Superior temporal gyrus (tissue), 1 donor: Measurements from ENCODE around the gene REXO4.
"Not testable (repeated sequence)": the region's sequence is repeated elsewhere in the genome, so short reads cannot be mapped to it uniquely, and the experiment has no call there.

Experiments
- DNase-seq: peaks from one replicate; pipeline ENCODE4 v3.0.0-alpha.2; 2016; ENCODE audit errors: extremely low spot score

The REXO4 gene

GRCh38 chr9:133451865-133452264 is 34.1 kb upstream of the REXO4 start:
- not testable (repeated sequence) for DNase-seq

DNA sequence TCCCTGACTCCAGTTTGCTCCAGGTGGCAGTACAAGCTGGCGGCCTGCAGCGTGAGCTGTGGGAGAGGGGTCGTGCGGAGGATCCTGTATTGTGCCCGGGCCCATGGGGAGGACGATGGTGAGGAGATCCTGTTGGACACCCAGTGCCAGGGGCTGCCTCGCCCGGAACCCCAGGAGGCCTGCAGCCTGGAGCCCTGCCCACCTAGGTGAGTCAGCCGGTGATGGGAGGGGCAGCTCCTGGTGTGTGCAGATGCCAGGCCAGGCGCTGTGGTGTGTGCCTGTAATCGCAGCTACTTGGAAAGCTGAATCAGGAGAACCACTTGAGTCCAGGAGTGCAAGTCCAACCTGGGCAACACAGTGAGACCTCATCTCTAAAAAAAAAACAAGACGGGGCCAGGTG is 31.9 kb upstream of the REXO4 start:
- DNase-seq, result no peak

- DNase-seq, result no peak
Measured at GRCh38 chr9:133448487-133448972, 30.7 kb upstream of the REXO4 start.

GRCh38 chr9:133445293-133445969 is 27.6 kb upstream of the REXO4 start:
- DNase-seq, result no peak

DNA sequence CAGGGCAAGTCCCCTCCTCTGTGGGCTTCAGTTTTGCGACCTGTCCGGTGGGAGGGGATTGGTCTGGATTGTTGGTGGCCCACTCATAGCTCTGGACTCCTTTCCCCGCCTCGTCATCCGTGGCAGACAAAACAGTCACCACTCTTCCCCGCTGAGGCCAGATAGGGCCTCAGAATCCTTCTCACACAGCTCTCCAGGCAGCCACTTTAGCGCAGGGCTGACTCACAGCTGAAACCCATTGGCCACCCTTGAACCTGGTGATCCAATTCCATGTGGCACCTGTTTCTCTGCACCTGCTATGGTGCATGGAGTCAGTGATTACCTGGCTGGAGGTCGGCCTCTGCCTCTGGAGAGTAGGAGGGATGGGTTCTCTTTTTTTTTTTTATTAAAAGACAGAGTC is 26.2 kb upstream of the REXO4 start:
- DNase-seq, result no peak

DNA sequence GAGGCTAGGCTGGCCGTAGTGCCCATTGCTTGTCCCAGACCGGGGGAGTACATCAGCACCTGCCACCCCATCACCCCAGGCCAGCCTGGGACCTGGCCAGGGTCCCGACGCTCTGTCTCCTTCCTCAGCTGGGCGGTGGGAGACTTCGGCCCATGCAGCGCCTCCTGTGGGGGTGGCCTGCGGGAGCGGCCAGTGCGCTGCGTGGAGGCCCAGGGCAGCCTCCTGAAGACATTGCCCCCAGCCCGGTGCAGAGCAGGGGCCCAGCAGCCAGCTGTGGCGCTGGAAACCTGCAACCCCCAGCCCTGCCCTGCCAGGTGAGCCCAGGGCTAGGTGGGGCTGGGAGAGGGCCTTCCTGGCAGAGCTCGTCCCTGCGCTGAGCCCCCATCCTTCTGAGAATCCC is 25.4 kb upstream of the REXO4 start:
- DNase-seq, result no peak

GRCh38 chr9:133441571-133441970 is 23.8 kb upstream of the REXO4 start:
- no peak for DNase-seq

DNA sequence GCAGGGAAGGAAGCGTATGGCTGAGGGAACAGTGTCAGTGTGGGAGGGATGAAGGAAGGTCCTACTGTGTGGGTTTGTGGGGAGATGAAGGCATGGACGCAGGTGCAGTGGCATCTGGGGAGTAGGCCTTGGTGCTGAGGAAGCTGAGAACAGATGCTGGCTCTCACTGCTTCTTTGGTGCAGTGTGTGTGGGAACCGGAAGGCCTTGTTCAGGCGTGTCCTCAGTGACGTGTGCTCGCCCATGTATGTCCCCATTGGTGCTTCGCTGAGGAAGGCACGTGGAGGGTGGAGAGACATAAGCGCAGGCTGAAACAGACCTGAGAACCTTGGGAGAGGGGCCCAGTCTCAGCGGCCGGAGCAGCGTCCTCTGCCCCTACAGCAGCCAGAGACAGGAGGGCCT is 23.1 kb upstream of the REXO4 start:
- peak; percentile 22 for DNase-seq

DNA sequence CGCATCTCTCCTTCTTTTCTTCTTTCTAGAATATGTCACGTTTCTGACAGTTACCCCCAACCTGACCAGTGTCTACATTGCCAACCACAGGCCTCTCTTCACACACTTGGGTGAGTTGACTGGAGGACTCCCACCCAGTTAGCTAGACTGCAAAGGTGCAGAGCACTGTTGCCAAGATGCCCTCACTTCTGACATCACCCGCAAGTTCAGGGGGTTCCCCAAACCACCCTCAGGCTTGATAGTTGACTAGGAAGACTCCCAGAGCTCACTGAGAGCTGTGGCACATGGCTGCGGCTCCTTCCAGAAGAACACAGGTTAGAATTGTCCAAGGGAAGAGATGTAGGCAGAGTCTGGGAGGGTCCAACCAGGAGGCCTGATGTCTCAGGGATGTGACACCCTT is 21.5 kb upstream of the REXO4 start:
- DNase-seq, result no peak

DNA sequence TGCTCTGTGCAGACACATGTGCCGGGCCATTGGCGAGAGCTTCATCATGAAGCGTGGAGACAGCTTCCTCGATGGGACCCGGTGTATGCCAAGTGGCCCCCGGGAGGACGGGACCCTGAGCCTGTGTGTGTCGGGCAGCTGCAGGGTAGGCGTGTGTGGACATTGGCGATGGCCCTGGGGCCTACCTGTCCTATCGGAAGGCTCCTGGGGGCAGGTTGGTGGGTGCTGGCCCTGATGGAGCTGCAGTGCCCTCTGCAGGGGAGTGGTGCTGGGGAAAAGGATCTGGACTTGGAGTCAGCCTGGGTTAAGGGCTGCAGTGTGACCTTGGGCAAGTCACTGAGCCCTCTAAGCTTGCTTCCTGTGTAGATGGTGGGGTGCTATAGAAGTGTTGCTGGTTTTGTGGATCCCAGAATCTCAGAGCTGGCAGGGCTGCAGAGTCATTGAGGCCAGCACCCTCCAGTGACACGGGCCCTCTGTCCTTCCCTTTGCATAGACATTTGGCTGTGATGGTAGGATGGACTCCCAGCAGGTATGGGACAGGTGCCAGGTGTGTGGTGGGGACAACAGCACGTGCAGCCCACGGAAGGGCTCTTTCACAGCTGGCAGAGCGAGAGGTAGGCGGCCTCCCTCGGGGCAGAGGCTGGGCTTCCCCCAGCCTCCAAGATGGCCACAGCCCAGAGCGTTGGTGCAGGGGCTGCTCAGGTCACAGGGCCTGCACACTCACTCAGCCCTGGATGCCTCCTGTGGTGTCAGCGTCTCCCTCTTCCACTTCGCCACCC is 20.1 kb upstream of the REXO4 start:
- DNase-seq, result no peak

GRCh38 chr9:133436681-133437080 is 18.9 kb upstream of the REXO4 start:
- no peak for DNase-seq

DNA sequence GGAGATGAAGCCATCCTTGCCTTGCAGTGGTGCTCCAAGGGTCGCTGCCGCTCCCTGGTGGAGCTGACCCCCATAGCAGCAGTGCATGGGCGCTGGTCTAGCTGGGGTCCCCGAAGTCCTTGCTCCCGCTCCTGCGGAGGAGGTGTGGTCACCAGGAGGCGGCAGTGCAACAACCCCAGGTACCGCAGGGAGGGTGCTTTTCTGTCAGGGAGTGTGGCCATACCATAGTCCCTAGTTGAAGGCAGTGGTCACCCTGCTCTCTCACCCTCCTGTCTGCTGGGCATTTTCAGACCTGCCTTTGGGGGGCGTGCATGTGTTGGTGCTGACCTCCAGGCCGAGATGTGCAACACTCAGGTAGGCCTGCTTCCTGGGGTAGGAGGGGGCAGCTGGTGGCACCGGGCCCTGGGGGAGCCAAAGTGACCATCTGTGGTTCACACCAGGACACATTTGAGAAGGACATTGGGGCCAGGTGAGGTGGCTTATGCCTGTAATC is 15.6 kb upstream of the REXO4 start:
- no peak for DNase-seq

DNA sequence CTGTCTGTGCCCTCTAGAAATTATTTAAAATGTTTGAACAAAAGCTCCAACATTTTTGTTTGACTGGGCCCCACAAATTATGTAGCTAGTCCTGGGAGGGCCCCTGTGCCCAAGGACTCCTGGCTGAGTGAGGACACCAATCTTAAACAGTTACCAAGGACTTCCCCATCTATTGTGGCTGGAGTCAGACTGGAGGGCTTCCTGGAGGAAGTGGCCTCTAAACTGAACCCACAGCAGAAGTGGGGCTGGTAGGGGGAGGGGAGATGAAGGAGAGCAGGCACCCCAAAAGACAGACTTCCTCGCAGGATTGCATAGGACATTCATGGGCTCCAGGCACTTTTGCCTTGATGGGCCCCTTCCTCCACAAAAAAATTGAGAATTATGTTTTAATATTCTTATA is 12.4 kb upstream of the REXO4 start:
- no peak for DNase-seq

DNA sequence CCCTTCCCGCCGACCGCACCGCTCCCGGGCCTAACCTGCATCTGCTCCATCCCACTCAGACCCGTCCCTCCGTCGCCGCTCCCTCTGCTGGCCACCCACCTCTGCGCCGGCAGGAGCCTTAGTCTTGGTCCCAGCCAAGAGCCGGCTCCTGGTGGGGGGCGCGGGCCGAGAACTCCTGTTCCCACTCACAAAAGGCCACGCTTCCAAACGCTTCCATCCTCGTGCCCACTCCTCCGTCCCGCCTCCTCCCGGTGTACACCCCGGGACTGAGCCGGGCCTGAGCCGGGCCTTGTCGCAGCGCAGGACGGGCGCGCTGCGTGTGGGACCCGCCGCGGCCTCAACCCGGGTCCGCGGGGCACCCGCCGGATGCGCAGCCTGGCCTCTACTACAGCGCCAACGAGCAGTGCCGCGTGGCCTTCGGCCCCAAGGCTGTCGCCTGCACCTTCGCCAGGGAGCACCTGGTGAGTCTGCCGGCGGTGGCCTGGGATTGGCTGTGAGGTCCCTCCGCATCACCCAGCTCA is 11.9 kb upstream of the REXO4 start:
- no peak for DNase-seq

DNA sequence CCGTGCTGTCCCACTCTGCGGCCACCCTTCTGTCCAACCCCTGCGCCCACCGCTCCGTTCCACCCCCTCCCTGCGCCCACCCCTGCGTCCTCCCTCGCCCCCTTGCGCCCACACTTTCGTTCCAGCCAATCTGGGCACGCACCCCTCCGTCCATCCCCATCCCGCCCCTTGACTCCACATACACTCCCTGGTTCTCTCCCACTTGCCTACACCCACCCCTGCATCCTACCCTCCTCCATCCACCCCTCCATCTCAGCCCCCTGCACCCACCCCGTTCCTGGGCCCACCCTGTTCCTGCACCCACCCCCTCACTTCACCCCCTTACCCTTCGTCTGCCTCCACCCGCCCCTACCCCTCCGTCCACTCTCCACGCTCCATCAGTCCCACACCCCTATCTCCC is 11.4 kb upstream of the REXO4 start:
- no peak for DNase-seq

DNA sequence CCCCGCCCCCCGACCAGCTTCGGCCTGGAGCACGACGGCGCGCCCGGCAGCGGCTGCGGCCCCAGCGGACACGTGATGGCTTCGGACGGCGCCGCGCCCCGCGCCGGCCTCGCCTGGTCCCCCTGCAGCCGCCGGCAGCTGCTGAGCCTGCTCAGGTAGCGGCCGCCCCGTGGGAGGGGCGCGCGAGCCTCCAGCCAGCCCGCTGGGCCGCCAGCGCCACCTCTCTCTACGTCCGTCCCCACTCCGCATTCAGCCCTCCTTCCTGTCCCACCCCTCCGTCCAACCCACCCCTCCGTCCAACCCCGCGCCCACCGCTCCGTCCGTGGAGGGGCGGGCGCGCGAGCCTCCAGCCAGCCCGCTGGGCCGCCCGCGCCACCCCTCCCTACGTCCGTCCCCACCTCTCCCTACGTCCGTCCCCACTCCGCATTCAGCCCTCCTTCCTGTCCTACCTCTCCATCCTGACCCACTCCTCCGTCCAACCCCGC is 10.8 kb upstream of the REXO4 start:
- no peak for DNase-seq

DNA sequence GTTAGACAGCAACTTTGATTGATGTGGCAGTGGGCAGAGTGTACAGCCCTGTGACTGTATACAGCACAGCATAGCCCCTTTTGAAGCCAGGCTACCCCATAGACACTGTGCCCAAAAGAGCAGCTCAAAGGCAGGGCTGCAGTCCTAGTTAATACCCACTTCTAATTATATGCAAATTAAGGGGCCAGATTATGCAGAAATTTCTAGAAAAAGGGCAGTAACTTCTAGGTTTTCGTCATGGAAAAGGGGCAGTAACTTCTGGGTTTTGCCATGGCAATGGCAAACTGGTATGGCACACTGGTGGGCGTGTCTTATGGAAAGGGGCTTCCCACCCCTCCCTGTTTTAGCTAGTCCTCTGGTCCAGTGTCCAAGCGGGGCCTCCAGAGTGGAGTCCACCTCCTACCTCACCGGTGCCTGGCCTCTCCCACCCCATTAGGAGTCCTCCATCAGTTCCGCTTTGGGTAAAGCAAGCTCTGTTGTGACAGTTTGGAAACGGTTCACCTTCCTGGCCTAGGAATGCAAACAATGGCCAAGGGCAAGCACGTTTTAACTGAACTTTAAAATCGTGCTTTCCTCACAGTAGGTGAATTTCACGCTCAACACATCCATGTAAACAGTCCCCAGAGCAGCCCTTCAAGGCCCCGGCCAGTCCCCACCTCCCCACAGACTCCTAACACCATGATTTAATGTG is 10.0 kb upstream of the REXO4 start:
- DNase-seq, result no peak

- DNase-seq, result no peak
Measured at GRCh38 chr9:133426011-133426410, 8.2 kb upstream of the REXO4 start.

GRCh38 chr9:133425049-133425632 is 7.3 kb upstream of the REXO4 start:
- DNase-seq, result no peak

DNA sequence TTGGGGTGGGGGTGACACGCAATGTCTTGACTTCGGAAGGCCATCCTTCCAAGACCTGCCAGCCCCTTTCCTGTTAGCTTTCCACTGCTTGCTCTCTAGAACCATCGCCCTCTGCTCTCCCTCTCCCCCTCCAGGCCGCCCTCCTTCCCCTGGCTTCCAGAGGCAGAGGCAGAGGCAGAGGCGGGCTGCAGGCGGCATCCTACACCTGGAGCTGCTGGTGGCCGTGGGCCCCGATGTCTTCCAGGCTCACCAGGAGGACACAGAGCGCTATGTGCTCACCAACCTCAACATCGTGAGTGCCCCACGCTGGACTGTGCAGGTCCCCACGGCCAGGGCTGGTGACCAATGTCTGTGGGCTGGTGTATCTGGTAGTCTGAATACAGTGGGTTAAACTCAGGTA is 6.4 kb upstream of the REXO4 start:
- DNase-seq, result no peak

DNA sequence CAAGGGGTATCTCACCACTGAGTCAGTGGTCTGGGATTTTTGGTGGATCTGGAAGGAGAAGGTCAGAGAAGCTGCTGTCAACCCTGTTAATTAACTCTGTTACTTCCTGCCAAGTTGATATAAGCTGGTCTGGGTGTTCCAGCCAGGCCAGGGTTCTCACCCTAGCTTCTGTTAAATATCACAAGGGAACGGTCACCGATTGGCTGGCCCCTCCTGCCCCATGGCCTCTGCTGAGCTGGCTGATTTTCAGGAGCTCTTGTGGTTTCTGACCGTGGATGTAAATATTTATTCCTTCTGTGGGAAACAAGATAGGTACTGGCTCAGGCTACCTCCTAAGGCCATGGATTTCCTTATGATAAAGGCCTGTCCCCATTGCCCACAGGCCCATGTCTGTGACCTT is 5.4 kb upstream of the REXO4 start:
- no peak for DNase-seq
